ENCODE data around the gene APBA2. TPM values are rescaled to one million over a fixed set of nuclear protein-coding genes. Genes with fewer than 3 reads are reported as not detected.

The APBA2 gene
- polyA plus RNA-seq, 4 donors: 0.67 to 3.2 (median 1.8) TPM

DNA sequence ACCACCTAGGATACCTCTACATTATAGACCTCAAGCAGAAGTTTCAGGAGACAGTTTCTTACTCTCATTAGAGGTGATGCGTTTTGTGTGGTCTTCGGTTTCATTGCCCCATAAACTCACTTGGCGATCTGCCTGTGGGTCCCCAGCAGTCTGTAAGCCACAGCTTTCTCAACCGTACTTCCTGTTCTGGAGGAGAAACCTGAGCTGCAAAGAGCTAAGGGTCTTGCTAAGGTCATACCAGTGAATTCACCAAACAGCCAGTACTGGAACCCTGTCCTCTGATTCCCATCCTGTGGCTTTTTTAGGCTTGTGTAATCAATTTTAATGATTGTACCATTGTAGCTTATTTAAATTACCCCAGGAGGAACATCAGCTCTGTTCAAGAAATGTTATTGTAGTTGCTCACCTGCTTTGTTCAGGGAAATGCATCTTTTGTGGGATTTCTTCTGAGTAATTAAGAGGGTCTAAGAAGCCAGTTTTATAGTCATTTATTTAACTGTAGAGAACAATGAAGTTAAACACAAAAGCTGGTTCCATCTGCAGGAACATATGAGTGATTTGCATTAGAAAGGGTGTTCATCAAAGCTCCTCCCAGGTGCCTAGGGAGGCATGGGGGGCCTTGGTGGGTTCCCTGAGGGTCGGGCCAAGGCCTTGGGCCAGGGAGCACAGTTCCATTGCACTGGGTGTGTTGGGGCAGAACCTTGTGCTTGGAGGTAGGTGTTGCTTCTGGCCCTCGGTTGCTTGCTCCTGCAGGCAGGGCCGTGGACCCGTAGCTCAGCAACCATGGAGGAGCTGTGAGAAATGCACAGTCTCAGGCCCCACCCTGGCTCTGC is 69.6 kb downstream of the APBA2 start:
- WGBS, 3 donors: 46 to 64% (median 59%) methylated on average over 8 of the region's 8 CpGs
- Histone ChIP-seq H3K4me3 (ENCODE audit: low read depth in 1 of 3, low read length in 3 of 3) (no peak overlapping the region), H3K36me3 (ENCODE audit: control insufficient read depth in 3 of 3, insufficient read depth in 2 of 3, low read depth in 1 of 3, low read length in 3 of 3) (no peaks in the 10 kb centered on the region), H3K9me3 (ENCODE audit: control insufficient read depth in 2 of 2, insufficient read depth in 1 of 2, low read depth in 1 of 2, low read length in 1 of 2) (no peaks in the 10 kb centered on the region), H3K27ac (ENCODE audit: low read depth in 1 of 3, low read length in 2 of 3) (peak overlapping the region in 1 of 3 donors; percentile 78), H3K27me3 (ENCODE audit: control insufficient read depth in 3 of 3, insufficient read depth in 3 of 3, low read length in 3 of 3) (no peaks in the 10 kb centered on the region), H3K4me1 (ENCODE audit: control insufficient read depth in 3 of 3, insufficient read depth in 2 of 3, low read depth in 1 of 3, low read length in 2 of 3) (no peaks in the 10 kb centered on the region)
- DNase-seq (peak in 1 of 2 donors; percentile 13), FAIRE-seq (no peak)

DNA sequence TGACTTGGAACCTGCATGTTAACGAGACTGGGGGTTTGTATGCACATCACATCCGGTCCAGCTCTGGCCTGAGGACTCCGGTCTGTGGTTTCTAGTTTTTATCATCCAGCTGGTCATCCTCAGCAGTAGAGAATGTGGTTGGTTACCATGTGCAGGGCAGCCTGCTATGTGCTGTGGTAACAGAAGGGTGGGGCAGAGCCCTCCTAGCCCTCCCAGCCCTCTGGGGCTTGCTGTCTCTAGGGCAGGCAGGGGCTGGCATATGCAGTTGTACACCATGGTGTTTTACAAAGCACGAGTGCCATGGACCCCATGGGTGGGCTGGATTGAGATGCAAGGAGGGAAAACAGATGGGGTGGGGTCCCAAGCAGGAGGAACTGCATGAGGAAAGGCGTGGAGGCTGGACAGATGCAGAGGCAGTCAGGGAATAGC is 70.2 kb downstream of the APBA2 start:
- H3K4me1 ChIP-seq (ENCODE audit: control insufficient read depth in 3 of 3, insufficient read depth in 2 of 3, low read depth in 1 of 3, low read length in 2 of 3): no peaks in the 10 kb centered on the region
- no peak overlapping the region for H3K4me3 ChIP-seq (ENCODE audit: low read depth in 1 of 3, low read length in 3 of 3)
- DNase-seq: no peak
- no peak for FAIRE-seq
- no peak overlapping the region for H3K27ac ChIP-seq (ENCODE audit: low read depth in 1 of 3, low read length in 2 of 3)
- no peaks in the 10 kb centered on the region for H3K9me3 ChIP-seq (ENCODE audit: control insufficient read depth in 2 of 2, insufficient read depth in 1 of 2, low read depth in 1 of 2, low read length in 1 of 2)
- no peaks in the 10 kb centered on the region for H3K27me3 ChIP-seq (ENCODE audit: control insufficient read depth in 3 of 3, insufficient read depth in 3 of 3, low read length in 3 of 3)
- no peaks in the 10 kb centered on the region for H3K36me3 ChIP-seq (ENCODE audit: control insufficient read depth in 3 of 3, insufficient read depth in 2 of 3, low read depth in 1 of 3, low read length in 3 of 3)
- WGBS, 3 donors: 53 to 60% (median 54%) methylated on average over 5 of the region's 5 CpGs

DNA sequence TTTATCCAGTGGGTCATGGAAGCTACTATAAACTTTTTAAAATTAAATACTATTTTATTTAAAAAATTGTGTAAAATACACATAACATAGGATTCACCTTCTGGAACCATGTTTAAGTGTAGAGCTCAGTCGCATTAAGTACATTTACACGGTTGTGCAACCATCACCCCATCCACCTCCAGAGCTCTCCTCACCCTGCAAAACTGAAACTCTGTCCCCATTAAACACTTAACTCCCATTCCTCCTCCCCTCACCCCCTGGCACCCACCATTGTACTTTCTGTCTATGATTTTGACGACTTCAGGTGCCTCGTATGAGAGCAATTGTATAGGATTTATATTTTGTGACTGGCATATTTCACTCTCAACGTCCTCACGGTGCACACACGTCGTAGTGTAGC is 70.7 kb downstream of the APBA2 start:
- FAIRE-seq (no peak), DNase-seq (no peak)
- no peaks in the 10 kb centered on the region for H3K9me3 ChIP-seq (ENCODE audit: control insufficient read depth in 2 of 2, insufficient read depth in 1 of 2, low read depth in 1 of 2, low read length in 1 of 2)
- 88 to 92% (median 91%) methylated on average over 8 of the region's 8 CpGs for WGBS, 3 donors
- no peaks in the 10 kb centered on the region for H3K36me3 ChIP-seq (ENCODE audit: control insufficient read depth in 3 of 3, insufficient read depth in 2 of 3, low read depth in 1 of 3, low read length in 3 of 3)
- no peaks in the 10 kb centered on the region for H3K27me3 ChIP-seq (ENCODE audit: control insufficient read depth in 3 of 3, insufficient read depth in 3 of 3, low read length in 3 of 3)
- H3K4me1 ChIP-seq (ENCODE audit: control insufficient read depth in 3 of 3, insufficient read depth in 2 of 3, low read depth in 1 of 3, low read length in 2 of 3): no peaks in the 10 kb centered on the region
- no peak overlapping the region for H3K4me3 ChIP-seq (ENCODE audit: low read depth in 1 of 3, low read length in 3 of 3)
- H3K27ac ChIP-seq (ENCODE audit: low read depth in 1 of 3, low read length in 2 of 3): no peak overlapping the region

DNA sequence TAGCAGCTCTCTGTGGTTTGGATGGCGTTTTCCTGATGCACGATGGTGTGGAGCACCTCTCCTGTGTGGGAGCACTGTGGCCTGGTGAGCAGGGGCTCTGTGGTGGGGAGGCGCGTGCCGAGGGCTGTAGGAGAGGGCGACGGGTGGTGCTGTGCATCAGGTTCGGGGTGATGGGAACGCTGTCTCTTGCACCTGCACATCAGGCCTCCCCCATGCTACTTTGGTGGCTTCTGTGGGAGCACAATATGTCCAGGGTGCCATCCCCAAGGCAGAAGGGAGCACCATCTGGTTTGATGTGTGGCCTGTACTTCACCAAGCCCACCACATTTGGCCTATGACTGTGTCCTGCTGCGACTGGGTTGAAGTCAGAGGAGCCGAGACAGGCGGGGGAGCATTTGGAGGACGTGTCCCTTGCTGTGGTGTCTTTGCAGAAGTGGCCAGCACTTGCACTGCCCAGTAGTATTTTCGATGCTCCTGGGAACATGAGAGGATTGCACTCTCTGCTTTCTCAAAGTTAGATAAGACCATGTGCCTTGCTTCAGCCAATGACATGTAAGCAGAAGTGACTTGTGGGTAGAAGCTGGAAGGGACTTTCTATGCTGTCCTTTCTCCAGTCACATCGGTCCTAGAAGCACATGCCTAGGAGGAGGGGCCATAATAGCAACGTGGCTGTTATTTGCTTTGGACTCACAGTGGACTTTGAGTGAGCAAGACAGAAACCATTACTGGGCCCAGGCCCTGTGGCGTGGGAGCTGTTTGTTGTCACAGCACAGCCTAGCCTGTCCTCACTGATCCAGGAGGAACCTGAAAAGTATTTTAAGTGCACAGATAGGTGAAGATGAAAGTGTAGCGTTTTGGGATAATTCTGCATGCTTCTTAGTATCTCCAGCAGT is 72.1 kb downstream of the APBA2 start:
- no peaks in the 10 kb centered on the region for H3K9me3 ChIP-seq (ENCODE audit: control insufficient read depth in 2 of 2, insufficient read depth in 1 of 2, low read depth in 1 of 2, low read length in 1 of 2)
- WGBS, 3 donors: 80 to 87% (median 84%) methylated on average over 18 of the region's 18 CpGs
- no peaks in the 10 kb centered on the region for H3K4me1 ChIP-seq (ENCODE audit: control insufficient read depth in 3 of 3, insufficient read depth in 2 of 3, low read depth in 1 of 3, low read length in 2 of 3)
- no peaks in the 10 kb centered on the region for H3K27me3 ChIP-seq (ENCODE audit: control insufficient read depth in 3 of 3, insufficient read depth in 3 of 3, low read length in 3 of 3)
- DNase-seq (no peak), FAIRE-seq (no peak)
- H3K27ac ChIP-seq (ENCODE audit: low read depth in 1 of 3, low read length in 2 of 3): no peak overlapping the region
- no peak overlapping the region for H3K4me3 ChIP-seq (ENCODE audit: low read depth in 1 of 3, low read length in 3 of 3)
- no peaks in the 10 kb centered on the region for H3K36me3 ChIP-seq (ENCODE audit: control insufficient read depth in 3 of 3, insufficient read depth in 2 of 3, low read depth in 1 of 3, low read length in 3 of 3)

DNA sequence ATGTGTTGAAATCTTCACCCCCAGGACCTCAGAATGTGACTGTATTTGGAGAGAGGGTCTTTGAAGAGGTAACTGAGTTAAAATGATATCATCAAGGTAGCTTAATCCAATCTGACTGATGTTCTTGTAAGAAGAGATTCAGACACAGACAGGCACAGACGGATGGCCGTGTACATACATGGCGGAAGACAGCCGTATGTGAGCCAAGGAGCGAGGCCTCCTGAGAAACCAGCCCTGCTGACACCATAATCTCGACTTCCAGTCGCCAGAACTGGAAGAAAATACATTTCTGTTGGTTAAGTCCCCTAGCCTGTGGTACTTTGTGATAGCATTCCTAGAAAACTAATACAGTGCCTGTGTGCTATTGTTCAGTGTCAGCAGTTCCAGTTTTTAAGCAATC is 73.6 kb downstream of the APBA2 start:
- Histone ChIP-seq H3K4me3 (ENCODE audit: low read depth in 1 of 3, low read length in 3 of 3) (no peak overlapping the region), H3K4me1 (ENCODE audit: control insufficient read depth in 3 of 3, insufficient read depth in 2 of 3, low read depth in 1 of 3, low read length in 2 of 3) (no peaks in the 10 kb centered on the region), H3K36me3 (ENCODE audit: control insufficient read depth in 3 of 3, insufficient read depth in 2 of 3, low read depth in 1 of 3, low read length in 3 of 3) (no peaks in the 10 kb centered on the region), H3K27me3 (ENCODE audit: control insufficient read depth in 3 of 3, insufficient read depth in 3 of 3, low read length in 3 of 3) (no peaks in the 10 kb centered on the region), H3K27ac (ENCODE audit: low read depth in 1 of 3, low read length in 2 of 3) (no peak overlapping the region), H3K9me3 (ENCODE audit: control insufficient read depth in 2 of 2, insufficient read depth in 1 of 2, low read depth in 1 of 2, low read length in 1 of 2) (no peaks in the 10 kb centered on the region)
- DNase-seq: no peak
- FAIRE-seq: no peak
- 85 to 90% (median 90%) methylated on average over 7 of the region's 7 CpGs for WGBS, 3 donors

DNA sequence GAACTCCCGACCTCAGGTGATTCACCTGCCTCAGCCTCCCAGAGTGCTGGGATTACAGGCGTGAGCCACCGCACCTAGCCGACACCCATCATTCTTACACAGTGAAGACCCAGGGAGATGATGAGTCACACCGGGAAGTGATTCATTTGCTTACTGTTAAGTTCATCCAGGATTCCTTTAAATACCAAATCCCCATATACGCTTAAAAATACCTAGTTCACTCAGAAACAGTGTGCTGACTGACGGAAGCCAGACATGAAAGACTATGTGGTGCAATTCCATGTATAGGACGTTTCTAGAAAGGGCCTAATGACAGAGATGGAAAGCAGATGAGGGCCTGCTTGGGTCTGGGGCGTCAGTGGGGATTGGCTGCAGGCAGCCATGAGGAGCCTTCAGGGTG is 75.2 kb downstream of the APBA2 start:
- 63 to 76% (median 69%) methylated on average over 9 of the region's 9 CpGs for WGBS, 3 donors

DNA sequence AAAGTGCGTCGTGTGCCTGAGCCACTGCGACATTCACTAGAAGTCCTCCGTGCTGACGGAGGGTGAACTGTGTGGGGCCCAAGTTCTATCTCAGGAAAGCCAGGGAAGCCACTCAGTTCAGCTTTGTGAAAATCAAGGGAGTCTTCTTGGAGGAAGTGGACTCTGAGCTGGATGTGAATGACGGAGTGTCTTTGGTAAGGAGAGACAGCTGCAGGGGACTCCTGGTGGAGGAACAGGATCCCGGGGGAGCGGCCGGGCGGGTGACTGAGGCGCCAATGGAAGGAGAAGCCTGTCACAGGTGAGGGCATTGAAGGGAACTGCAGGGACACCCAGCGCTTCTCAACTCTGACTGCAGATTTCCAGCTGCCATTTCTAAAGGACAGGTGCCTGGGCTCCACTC is 75.6 kb downstream of the APBA2 start:
- no peaks in the 10 kb centered on the region for H3K4me1 ChIP-seq (ENCODE audit: control insufficient read depth in 3 of 3, insufficient read depth in 2 of 3, low read depth in 1 of 3, low read length in 2 of 3)
- H3K27ac ChIP-seq (ENCODE audit: low read depth in 1 of 3, low read length in 2 of 3): no peak overlapping the region
- FAIRE-seq (no peak), DNase-seq (no peak)
- H3K27me3 ChIP-seq (ENCODE audit: control insufficient read depth in 3 of 3, insufficient read depth in 3 of 3, low read length in 3 of 3): no peaks in the 10 kb centered on the region
- 91 to 93% (median 92%) methylated on average over 12 of the region's 12 CpGs for WGBS, 3 donors
- no peaks in the 10 kb centered on the region for H3K9me3 ChIP-seq (ENCODE audit: control insufficient read depth in 2 of 2, insufficient read depth in 1 of 2, low read depth in 1 of 2, low read length in 1 of 2)
- H3K36me3 ChIP-seq (ENCODE audit: control insufficient read depth in 3 of 3, insufficient read depth in 2 of 3, low read depth in 1 of 3, low read length in 3 of 3): no peaks in the 10 kb centered on the region
- no peak overlapping the region for H3K4me3 ChIP-seq (ENCODE audit: low read depth in 1 of 3, low read length in 3 of 3)

More for the DNA sequence above, 75.2 kb downstream of the APBA2 start:
- Histone ChIP-seq H3K36me3 (ENCODE audit: control insufficient read depth in 3 of 3, insufficient read depth in 2 of 3, low read depth in 1 of 3, low read length in 3 of 3) (no peaks in the 10 kb centered on the region), H3K4me3 (ENCODE audit: low read depth in 1 of 3, low read length in 3 of 3) (no peak overlapping the region), H3K27me3 (ENCODE audit: control insufficient read depth in 3 of 3, insufficient read depth in 3 of 3, low read length in 3 of 3) (no peaks in the 10 kb centered on the region), H3K4me1 (ENCODE audit: control insufficient read depth in 3 of 3, insufficient read depth in 2 of 3, low read depth in 1 of 3, low read length in 2 of 3) (no peaks in the 10 kb centered on the region), H3K9me3 (ENCODE audit: control insufficient read depth in 2 of 2, insufficient read depth in 1 of 2, low read depth in 1 of 2, low read length in 1 of 2) (no peaks in the 10 kb centered on the region), H3K27ac (ENCODE audit: low read depth in 1 of 3, low read length in 2 of 3) (no peak overlapping the region)
- FAIRE-seq (no peak), DNase-seq (no peak)

DNA sequence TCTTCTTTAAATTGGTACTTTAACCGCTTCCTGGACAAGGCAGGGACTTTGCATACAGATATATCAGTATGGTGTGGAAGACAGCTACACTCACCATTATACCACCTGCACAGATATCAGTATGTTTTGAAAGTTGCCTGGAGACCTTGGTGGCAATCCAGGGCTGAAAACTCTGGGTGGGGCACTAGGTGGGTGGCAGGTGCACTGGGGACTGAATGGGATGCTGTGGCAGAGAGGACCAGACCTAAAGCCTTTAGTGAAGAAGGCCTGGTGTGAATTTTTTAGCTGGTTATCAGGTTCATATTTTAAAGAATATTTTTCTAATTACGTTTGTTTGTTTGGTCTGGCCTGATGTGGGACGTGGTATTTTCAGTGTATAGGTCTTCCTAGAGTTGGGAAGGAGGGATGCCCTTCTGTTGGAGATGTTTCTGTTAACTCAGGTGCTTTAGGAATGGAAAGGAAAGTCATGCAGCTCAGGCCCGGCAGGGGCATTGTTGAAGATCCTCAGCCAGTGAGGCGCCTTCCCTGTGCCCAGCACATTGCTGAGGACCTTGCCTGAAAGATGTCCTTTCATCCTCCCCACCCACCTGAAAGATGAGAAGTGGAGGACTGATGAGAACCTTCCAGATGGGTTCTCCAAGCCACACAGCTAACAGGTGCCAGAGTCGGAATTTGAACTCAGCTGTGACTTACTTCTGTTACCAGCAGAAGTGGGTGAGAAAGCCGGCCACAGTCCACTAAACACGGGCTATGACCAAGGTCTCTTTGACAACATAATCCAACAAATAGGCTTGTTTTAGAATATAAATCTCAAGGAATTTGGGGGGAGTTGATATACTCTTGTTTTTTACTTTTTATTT is 77.3 kb downstream of the APBA2 start:
- Histone ChIP-seq H3K36me3 (ENCODE audit: control insufficient read depth in 3 of 3, insufficient read depth in 2 of 3, low read depth in 1 of 3, low read length in 3 of 3) (no peaks in the 10 kb centered on the region), H3K4me1 (ENCODE audit: control insufficient read depth in 3 of 3, insufficient read depth in 2 of 3, low read depth in 1 of 3, low read length in 2 of 3) (no peaks in the 10 kb centered on the region), H3K9me3 (ENCODE audit: control insufficient read depth in 2 of 2, insufficient read depth in 1 of 2, low read depth in 1 of 2, low read length in 1 of 2) (no peaks in the 10 kb centered on the region), H3K27me3 (ENCODE audit: control insufficient read depth in 3 of 3, insufficient read depth in 3 of 3, low read length in 3 of 3) (no peaks in the 10 kb centered on the region), H3K4me3 (ENCODE audit: low read depth in 1 of 3, low read length in 3 of 3) (no peak overlapping the region), H3K27ac (ENCODE audit: low read depth in 1 of 3, low read length in 2 of 3) (no peak overlapping the region)
- FAIRE-seq (no peak), DNase-seq (no peak)
- 77 to 83% (median 77%) methylated on average over 8 of the region's 8 CpGs for WGBS, 3 donors

All from small intestine (tissue), 7 donors.